Inflammatory macrophage treated with lipopolysaccharide for 4 hours (primary cell): ENCODE measurements around the gene UBE2QL1.
"Not testable (repeated sequence)": the region's sequence is repeated elsewhere in the genome, so short reads cannot be mapped to it uniquely, and the experiment has no call there.

Experiments used
- DNase-seq: peaks from one replicate; pipeline ENCODE4 v3.0.0-alpha.2; 2020

Gene UBE2QL1

GRCh38 chr5:6502421-6502820 is 53.8 kb downstream of the UBE2QL1 start:
- no peak for DNase-seq

GRCh38 chr5:6503342-6503741 is 54.7 kb downstream of the UBE2QL1 start:
- DNase-seq: no peak

- no peak for DNase-seq
Observed at GRCh38 chr5:6504677-6505415, 56.2 kb downstream of the UBE2QL1 start.

- DNase-seq: no peak
Observed at GRCh38 chr5:6505416-6505755, 56.7 kb downstream of the UBE2QL1 start.

GRCh38 chr5:6505783-6506557 is 57.3 kb downstream of the UBE2QL1 start:
- DNase-seq: no peak

GRCh38 chr5:6506611-6507010 is 58.0 kb downstream of the UBE2QL1 start:
- no peak for DNase-seq

- DNase-seq: no peak
Observed at GRCh38 chr5:6508931-6509330, 60.3 kb downstream of the UBE2QL1 start.

- no peak for DNase-seq
Observed at GRCh38 chr5:6510132-6510531, 61.5 kb downstream of the UBE2QL1 start.

- DNase-seq: no peak
Observed at GRCh38 chr5:6510973-6511372, 62.3 kb downstream of the UBE2QL1 start.

GRCh38 chr5:6515812-6516211 is 67.2 kb downstream of the UBE2QL1 start:
- DNase-seq: not testable (repeated sequence)

GRCh38 chr5:6516823-6517222 is 68.2 kb downstream of the UBE2QL1 start:
- DNase-seq: no peak

GRCh38 chr5:6517510-6517909 is 68.9 kb downstream of the UBE2QL1 start:
- DNase-seq: no peak

- DNase-seq: no peak
Observed at GRCh38 chr5:6518298-6519057, 69.8 kb downstream of the UBE2QL1 start.

GRCh38 chr5:6520201-6520600 is 71.5 kb downstream of the UBE2QL1 start:
- no peak for DNase-seq

GRCh38 chr5:6522331-6522730 is 73.7 kb downstream of the UBE2QL1 start:
- DNase-seq: no peak

GRCh38 chr5:6522923-6523322 is 74.3 kb downstream of the UBE2QL1 start:
- no peak for DNase-seq

- no peak for DNase-seq
Observed at GRCh38 chr5:6525422-6525821, 76.8 kb downstream of the UBE2QL1 start.

GRCh38 chr5:6525910-6526309 is 77.3 kb downstream of the UBE2QL1 start:
- no peak for DNase-seq

GRCh38 chr5:6527749-6528455 is 79.2 kb downstream of the UBE2QL1 start:
- no peak for DNase-seq

- no peak for DNase-seq
Observed at GRCh38 chr5:6535594-6535993, 86.9 kb downstream of the UBE2QL1 start.

- no peak for DNase-seq
Observed at GRCh38 chr5:6539060-6539459, 90.4 kb downstream of the UBE2QL1 start.

- DNase-seq: no peak
Observed at GRCh38 chr5:6540111-6540827, 91.6 kb downstream of the UBE2QL1 start.
